GM19395 (cell line): ENCODE measurements around the gene NSG1.

ENCODE experiments used
- ATAC-seq: cut with Tn5 transposase; IDR thresholded peaks from one replicate; pipeline ENCODE4 v1.9.1; 2021; ENCODE audit warnings: mild to moderate bottlenecking, moderate library complexity; ENCODE audit not compliant: unreplicated experiment

NSG1 gene

GRCh38 chr4:4368809-4369580 lies 17.9 kb upstream of the NSG1 start:
- ATAC-seq, result no peak

GRCh38 chr4:4374388-4375098 lies 12.4 kb upstream of the NSG1 start:
- no peak for ATAC-seq

- ATAC-seq, result no peak
Observed at GRCh38 chr4:4376074-4376473, 10.8 kb upstream of the NSG1 start.

GRCh38 chr4:4377191-4377590 lies 9.7 kb upstream of the NSG1 start:
- ATAC-seq, result no peak

GRCh38 chr4:4377732-4378460 lies 9.0 kb upstream of the NSG1 start:
- ATAC-seq, result no peak

- ATAC-seq, result no peak
Observed at GRCh38 chr4:4379540-4380087, 7.3 kb upstream of the NSG1 start.

GRCh38 chr4:4383085-4383484 lies 3.8 kb upstream of the NSG1 start:
- no peak for ATAC-seq

GRCh38 chr4:4384837-4385236 lies 2.1 kb upstream of the NSG1 start:
- no peak for ATAC-seq

- no peak for ATAC-seq
Observed at GRCh38 chr4:4385729-4386295, 1.1 kb upstream of the NSG1 start.

GRCh38 chr4:4386296-4386735 lies 586 bp upstream of the NSG1 start:
- ATAC-seq, result no peak

GRCh38 chr4:4387531-4388310 lies 819 bp downstream of the NSG1 start:
- no peak for ATAC-seq

GRCh38 chr4:4388311-4388790 lies 1.4 kb downstream of the NSG1 start:
- ATAC-seq, result no peak

GRCh38 chr4:4388836-4389575 lies 2.1 kb downstream of the NSG1 start:
- ATAC-seq, result no peak

GRCh38 chr4:4390046-4390445 lies 3.1 kb downstream of the NSG1 start:
- ATAC-seq, result no peak

- no peak for ATAC-seq
Observed at GRCh38 chr4:4390515-4391240, 3.8 kb downstream of the NSG1 start.

GRCh38 chr4:4391866-4392265 lies 5.0 kb downstream of the NSG1 start:
- ATAC-seq, result no peak

- ATAC-seq, result no peak
Observed at GRCh38 chr4:4392501-4393183, 5.7 kb downstream of the NSG1 start.

GRCh38 chr4:4394644-4395043 lies 7.7 kb downstream of the NSG1 start:
- ATAC-seq, result no peak
